Motor neuron (in vitro differentiated cells): ENCODE measurements around the gene WDFY3. TPM values are rescaled to one million over a fixed set of nuclear protein-coding genes. Genes with fewer than 3 reads are reported as not detected.

ENCODE experiments used
- ATAC-seq, 8 experiments: fragments of 200-7000 bp; cut with Tn5 transposase; replicated peaks in 6 of 8; 2 replicates each; pipeline ENCODE4 v1.8.0; 2021; ENCODE audit warnings: mild to moderate bottlenecking in 8 of 8, moderate library complexity in 8 of 8
- H3K27ac ChIP-seq, 2 donors: fragments of 250-450 bp; sonication (Bioruptor Pico); 2 replicates each; pipeline ENCODE4 v1.9.0; 2021; ENCODE audit warnings: antibody characterized with exemption in 2 of 2, mild to moderate bottlenecking in 2 of 2, moderate library complexity in 1 of 2
- H3K4me1 ChIP-seq, 2 donors: fragments of 250-450 bp; sonication (Bioruptor Pico); replicated peaks in 1 of 2; 2 replicates each; pipeline ENCODE4 v1.6.1; 2021; ENCODE audit warnings: antibody characterized with exemption in 2 of 2, mild to moderate bottlenecking in 2 of 2, moderate library complexity in 1 of 2
- H3K4me3 ChIP-seq, 5 donors: fragments of 250-450 bp; sonication (Bioruptor Pico); 2 replicates each; pipeline ENCODE4 v1.9.0; 2021; ENCODE audit warnings: antibody characterized with exemption in 5 of 5, mild to moderate bottlenecking in 5 of 5, moderate library complexity in 4 of 5
- WGBS, 10 experiments: fragments of 450-650 bp; shearing (Covaris generic); methylation state at CpG; one replicate each; pipeline ENCODE4 v1.0.0; 2022; 5-methylcytosine and 5-hydroxymethylcytosine counted together
- in situ Hi-C, 9 experiments: fragments of 400-800 bp; cut with MboI; loops; one replicate each; pipeline ENCODE4 v1.15.0; 2021; ENCODE audit warnings: low sequenced_read_pairs in 9 of 9, low pct_unique_long_range_greater_than_20kb in 2 of 9; ENCODE audit not compliant: unreplicated experiment in 9 of 9
- total RNA-seq, 8 experiments: library from RNA; unstranded; fragments of 300-600 nt; gene quantifications; 2 replicates each; pipeline versions ENCODE4 v1.2.3 to v1.2.4, GENCODE V29; 2022

WDFY3 gene, protein sequence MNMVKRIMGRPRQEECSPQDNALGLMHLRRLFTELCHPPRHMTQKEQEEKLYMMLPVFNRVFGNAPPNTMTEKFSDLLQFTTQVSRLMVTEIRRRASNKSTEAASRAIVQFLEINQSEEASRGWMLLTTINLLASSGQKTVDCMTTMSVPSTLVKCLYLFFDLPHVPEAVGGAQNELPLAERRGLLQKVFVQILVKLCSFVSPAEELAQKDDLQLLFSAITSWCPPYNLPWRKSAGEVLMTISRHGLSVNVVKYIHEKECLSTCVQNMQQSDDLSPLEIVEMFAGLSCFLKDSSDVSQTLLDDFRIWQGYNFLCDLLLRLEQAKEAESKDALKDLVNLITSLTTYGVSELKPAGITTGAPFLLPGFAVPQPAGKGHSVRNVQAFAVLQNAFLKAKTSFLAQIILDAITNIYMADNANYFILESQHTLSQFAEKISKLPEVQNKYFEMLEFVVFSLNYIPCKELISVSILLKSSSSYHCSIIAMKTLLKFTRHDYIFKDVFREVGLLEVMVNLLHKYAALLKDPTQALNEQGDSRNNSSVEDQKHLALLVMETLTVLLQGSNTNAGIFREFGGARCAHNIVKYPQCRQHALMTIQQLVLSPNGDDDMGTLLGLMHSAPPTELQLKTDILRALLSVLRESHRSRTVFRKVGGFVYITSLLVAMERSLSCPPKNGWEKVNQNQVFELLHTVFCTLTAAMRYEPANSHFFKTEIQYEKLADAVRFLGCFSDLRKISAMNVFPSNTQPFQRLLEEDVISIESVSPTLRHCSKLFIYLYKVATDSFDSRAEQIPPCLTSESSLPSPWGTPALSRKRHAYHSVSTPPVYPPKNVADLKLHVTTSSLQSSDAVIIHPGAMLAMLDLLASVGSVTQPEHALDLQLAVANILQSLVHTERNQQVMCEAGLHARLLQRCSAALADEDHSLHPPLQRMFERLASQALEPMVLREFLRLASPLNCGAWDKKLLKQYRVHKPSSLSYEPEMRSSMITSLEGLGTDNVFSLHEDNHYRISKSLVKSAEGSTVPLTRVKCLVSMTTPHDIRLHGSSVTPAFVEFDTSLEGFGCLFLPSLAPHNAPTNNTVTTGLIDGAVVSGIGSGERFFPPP (N-terminal part only)
- 100 to 1,000 TPM in 2 of 8 experiments, 10 to 100 TPM in 6; 41.2 to 155 (median 52.1) TPM for total RNA-seq

DNA sequence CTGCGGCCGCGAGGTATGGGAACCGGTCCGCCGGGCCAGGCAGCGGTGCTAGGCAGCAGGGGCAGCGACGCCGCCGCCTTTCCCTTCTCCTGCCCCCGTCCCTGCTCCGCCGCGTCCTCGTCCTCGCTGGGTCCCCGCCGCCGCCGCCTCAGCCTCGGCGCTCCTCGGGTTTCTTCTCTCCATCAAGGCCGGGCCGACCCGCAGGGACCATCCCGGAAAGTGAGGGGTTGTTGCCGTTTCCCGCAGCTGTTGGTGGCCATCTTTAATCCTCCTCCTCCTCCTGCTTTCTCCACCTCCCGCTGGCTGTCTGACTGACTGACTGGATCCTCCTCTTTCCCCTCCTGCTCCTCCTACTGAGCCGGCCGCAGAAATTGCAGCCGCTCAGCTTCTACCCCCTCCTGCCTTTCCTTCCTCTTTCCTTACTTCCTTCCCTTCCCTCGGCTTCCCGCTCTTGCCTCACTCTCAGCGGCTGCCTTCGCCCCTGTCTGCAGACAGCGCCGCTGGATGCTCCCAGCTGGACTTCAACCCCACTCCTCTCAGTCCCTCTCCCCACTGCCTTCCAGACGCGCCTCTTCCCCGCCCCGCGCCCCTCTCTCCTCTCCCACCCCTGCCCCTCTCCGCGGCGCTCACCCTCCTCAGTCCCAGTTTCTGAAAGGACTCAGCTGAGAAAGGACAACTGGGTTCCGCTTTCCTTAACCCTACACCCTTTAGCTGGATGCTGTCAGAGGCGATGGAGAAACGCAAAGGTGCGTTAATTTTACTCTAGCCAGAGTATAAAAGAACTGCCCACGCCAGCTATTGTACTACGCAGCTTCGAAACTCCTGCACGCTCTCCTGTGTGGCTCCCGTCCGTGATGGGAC, at the start of gene WDFY3:
Gene WDFY3 (minus strand): TSS at position 309 of the 861 bp plus-strand sequence. CDS start 106,099 bp downstream, outside the sequence.
- in situ Hi-C loops, result loop anchor here in 4 of 9 experiments (25.0 kb wide), 3 partner anchors 129 to 229 kb away; no protein-coding TSS in a partner anchor
- WGBS, 10 experiments, result 0 to 3% (median 0%) methylated on average over 2 to 10 of the region's 58 CpGs; no CpG with 5 or more reads in 2 of the 10 experiments

DNA sequence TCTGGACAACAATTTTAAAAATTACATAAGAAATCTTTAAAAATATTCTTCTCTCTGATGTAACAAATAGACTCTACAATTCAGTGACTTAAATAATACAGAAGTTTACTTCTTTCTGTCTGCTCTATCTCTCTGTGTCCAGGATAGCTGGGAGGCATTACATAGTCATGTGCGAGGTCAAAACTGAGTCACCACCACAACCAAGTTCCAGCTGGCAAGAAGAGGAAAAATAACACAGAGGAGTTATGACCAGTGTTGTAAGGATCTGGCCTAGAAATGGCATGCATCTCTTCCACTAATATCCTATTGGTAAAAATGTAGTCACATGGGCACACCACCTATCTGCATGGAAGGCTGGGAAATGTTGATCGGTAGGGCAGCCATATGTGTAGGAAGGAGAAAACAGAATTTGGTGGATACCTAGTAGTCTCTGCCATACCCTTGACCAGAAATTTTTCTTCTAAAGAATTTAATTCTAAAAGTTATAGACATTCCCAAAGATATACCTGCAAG, 39.4 kb upstream of the WDFY3 start:
- Histone ChIP-seq H3K27ac (no peak overlapping the region), H3K4me1 (no peaks in the 10 kb centered on the region), H3K4me3 (no peak overlapping the region)
- 43 to 100% (median 80%) methylated on average over 1 to 2 of the region's 2 CpGs; no CpG with 5 or more reads in 3 of the 10 experiments for WGBS, 10 experiments
- ATAC-seq, result peak in 2 of 8 experiments; percentile 87 to 94
- in situ Hi-C loops, result no loop called here

More for the DNA sequence above, at the start of gene WDFY3:
- H3K27ac ChIP-seq, result peak within 1 kb of the TSS; percentile 96
- ATAC-seq, result peak; percentile 69 to 89 (median 76)
- H3K4me3 ChIP-seq, result peak within 1 kb of the TSS; percentile 76 to 96 (median 86)
- peaks cover 8 to 37% of the 10 kb centered on the region in 2 donors for H3K4me1 ChIP-seq

DNA sequence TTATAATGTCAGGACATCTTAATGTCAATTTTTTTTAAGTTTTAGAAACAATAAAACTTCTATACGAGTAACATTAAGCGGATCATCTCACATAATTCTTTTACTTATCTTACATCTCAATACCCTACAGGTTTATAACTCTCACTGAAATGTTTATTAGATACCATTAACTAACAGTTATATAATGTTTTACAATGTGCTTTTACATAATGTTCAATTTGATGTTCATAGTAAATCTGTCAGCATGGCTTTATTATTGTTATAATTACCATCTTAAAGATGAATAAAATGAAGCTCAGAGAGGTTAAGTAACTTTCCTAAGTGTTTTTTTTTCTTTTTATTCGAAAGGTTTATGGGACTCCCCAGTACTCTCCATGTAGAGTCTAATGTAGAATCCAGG, 33.9 kb upstream of the WDFY3 start:
- ATAC-seq, result no peak
- no peak overlapping the region for H3K27ac ChIP-seq
- peaks cover 0 to 9% of the 10 kb centered on the region in 2 donors for H3K4me1 ChIP-seq
- 57 to 100% (median 89%) methylated on average over 2 to 3 of the region's 3 CpGs for WGBS, 10 experiments
- in situ Hi-C loops, result no loop called here
- no peak overlapping the region for H3K4me3 ChIP-seq

DNA sequence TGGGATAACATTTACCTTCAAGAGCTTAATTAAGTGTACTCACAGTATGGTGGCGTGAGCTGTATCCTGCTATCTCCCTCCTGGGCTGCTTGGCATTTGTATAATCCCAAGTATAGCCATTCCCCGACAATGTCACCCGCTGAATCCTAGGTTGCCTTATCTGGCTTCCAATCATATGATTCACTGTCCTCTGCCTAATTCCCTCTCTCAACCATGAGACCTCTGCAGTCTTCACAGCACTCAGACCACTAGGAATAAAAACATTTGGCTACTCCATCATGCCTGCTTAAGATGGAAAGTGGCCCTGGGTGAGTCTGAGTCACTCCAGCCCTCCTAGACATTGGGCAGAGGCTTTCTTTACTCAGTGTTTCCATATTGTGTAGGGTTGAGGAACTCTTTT, 28.9 kb upstream of the WDFY3 start:
- in situ Hi-C loops, result loop anchor here in 1 of 9 experiments (25.0 kb wide), 1 partner anchor 408 kb away; the partner anchor contains the start of gene CDS1
- no peak for ATAC-seq
- Histone ChIP-seq H3K4me3 (no peak overlapping the region), H3K4me1 (peaks cover 0 to 9% of the 10 kb centered on the region in 2 donors), H3K27ac (no peak overlapping the region)
- WGBS, 10 experiments, result 50 to 100% (median 94%) methylated on average over 1 to 3 of the region's 3 CpGs; no CpG with 5 or more reads in 3 of the 10 experiments

DNA sequence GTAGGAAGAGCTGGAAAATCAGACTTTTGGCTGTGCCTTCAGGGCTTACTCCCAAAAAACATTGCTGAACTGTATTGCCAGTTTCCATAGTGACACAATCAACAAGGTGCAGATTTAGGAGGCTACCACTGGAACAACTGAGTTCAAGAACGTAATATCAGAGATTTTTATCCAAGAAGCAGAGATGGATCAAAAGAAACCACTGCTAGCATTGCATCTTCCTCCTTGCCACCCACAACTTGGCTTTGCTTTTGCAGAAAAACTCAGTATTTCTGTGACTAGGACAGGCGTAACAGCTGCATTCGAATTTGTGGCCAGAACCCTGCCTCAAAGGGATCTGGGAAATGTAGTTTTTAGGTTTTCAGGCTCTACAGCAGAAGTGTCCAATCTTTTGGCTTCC, 27.8 kb upstream of the WDFY3 start:
- H3K4me1 ChIP-seq, result peaks cover 0 to 9% of the 10 kb centered on the region in 2 donors
- no peak overlapping the region for H3K27ac ChIP-seq
- 0 to 83% (median 62%) methylated on average over 1 to 3 of the region's 3 CpGs; no CpG with 5 or more reads in 1 of the 10 experiments for WGBS, 10 experiments
- in situ Hi-C loops, result loop anchor here in 1 of 9 experiments (25.0 kb wide), 1 partner anchor 407 kb away; the partner anchor contains the start of gene CDS1
- no peak overlapping the region for H3K4me3 ChIP-seq
- ATAC-seq, result peak in 2 of 8 experiments; percentile 32 to 54

DNA sequence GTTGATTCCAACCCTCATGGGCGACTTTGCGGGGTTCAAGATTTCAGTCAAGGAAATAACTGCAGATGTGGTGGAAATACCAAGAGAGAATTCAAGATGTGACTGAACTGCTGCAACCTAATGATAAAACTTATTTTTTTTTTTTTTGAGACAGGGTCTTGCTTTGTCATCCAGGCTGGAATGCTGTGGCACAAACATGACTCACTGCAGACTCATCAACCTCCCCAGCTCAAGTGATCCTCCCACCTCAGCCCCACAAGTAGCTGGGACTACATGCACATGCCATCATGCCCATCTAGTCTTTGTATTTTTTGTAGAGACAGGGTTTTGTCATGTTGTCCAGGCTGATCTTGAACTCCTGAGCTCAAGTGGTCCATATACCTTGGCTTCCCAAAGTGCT, 19.5 kb upstream of the WDFY3 start:
- in situ Hi-C loops, result loop anchor here in 1 of 9 experiments (25.0 kb wide), 1 partner anchor 399 kb away; the partner anchor contains the start of gene CDS1

DNA sequence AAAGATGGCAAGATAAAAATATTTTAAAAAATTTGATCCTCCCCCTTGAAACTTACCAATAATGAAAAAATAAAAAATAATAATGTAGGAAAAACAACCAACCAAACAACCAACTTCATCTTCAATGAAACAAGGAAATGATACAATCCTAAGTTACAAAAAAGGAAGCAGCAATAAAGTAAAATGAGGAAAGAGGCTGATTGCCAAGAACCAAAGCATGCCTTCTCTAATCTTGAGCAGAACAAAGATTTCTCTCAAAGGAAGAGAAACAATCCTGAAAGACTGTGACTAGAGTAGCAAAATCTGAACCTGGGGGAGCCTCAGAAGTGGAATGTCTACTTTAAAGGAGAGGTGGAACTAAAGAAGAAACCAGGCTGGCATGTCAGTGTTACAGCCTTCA, 10.9 kb upstream of the WDFY3 start:
- H3K4me1 ChIP-seq, result no peaks in the 10 kb centered on the region
- ATAC-seq, result no peak
- in situ Hi-C loops, result loop anchor here in 1 of 9 experiments (10.0 to 25.0 kb wide), 2 partner anchors 223 to 390 kb away; partner anchors contain the start of gene CDS1
- H3K27ac ChIP-seq, result no peak overlapping the region
- H3K4me3 ChIP-seq, result no peak overlapping the region

More for the DNA sequence above, 19.5 kb upstream of the WDFY3 start:
- no peak overlapping the region for H3K27ac ChIP-seq
- 70 to 100% (median 95%) methylated on average over 2 of the region's 2 CpGs; no CpG with 5 or more reads in 4 of the 10 experiments for WGBS, 10 experiments
- no peak overlapping the region for H3K4me3 ChIP-seq
- ATAC-seq, result no peak
- no peaks in the 10 kb centered on the region for H3K4me1 ChIP-seq

DNA sequence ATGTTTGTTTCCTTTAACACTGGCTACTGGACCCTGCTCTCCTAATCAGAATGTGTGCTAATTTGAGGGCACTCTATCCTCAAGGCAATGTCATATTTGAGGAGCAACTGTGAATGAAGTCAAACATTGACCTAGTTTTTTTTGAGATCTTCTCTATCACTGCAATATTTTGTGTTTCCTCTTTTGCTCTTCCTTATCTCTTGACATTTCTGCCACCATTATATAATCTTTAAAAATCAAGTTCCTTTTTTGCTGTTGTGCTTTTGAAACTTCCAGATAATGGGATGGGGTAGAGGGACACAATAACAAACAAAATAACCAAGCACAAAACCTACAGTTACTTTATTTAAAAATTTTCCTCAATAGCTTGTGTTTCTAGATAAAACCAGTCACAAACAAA, 7.4 kb upstream of the WDFY3 start:
- in situ Hi-C loops, result loop anchor here in 5 of 9 experiments (10.0 to 25.0 kb wide), 4 partner anchors 137 to 237 kb away; no protein-coding TSS in a partner anchor

DNA sequence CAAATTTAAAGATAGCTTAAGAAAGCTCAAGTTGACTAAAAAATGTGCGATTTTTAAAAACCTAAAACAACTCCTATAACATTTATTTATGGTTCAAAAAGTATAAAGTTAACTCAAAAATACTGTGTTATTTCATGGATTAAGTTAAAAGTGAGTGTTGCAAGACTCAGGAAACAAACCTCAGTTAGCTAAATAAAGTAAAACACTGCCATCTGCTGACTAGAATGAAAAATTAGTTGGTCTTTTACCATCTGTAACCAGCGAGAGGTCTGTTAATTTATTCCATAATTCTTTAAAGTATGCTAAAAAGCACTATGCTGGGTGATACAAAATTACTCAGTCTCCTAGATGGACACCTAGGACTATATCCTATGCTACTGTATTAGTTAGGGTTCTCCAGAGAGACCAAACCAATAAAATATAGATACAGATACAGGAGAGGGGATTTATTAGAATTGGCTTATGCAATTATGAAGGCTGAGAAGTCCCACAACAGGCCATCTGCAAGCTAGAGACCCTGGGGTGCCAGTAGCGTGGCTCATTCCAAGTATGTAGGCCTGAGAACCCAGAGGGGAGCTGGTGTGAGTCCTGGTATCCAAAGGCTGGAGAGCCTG, 4.9 kb upstream of the WDFY3 start:
- in situ Hi-C loops, result loop anchor here in 5 of 9 experiments (10.0 to 25.0 kb wide), 4 partner anchors 134 to 234 kb away; no protein-coding TSS in a partner anchor

More for the DNA sequence above, 7.4 kb upstream of the WDFY3 start:
- peaks cover 3 to 10% of the 10 kb centered on the region in 2 donors for H3K4me1 ChIP-seq
- no peak overlapping the region for H3K27ac ChIP-seq
- ATAC-seq, result no peak
- H3K4me3 ChIP-seq, result no peak overlapping the region

DNA sequence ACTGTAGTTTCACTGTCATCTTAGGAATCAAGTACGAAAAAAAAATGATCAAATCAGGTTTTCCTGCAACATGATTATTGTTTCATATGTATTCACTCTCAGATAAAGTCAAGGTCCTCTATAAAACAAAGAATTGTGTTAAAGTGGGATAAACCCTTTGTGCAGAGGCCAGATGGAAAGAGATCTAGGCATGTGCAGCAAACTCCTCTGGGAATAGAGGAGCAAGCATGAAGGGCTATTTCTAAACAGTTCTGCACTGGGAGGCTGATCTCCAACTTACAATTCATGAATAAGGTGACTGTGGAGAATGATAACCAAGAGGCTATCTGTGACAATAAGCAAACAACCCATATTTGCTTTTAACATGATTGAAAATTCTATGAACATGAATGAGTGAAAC, 2.4 kb upstream of the WDFY3 start:
- Histone ChIP-seq H3K27ac (no peak overlapping the region), H3K4me1 (peaks cover 8 to 30% of the 10 kb centered on the region in 2 donors), H3K4me3 (peak overlapping the region in 2 of 5 donors; percentile 0 to 8)
- no peak for ATAC-seq
- in situ Hi-C loops, result loop anchor here in 4 of 9 experiments (25.0 kb wide), 3 partner anchors 132 to 232 kb away; no protein-coding TSS in a partner anchor
- WGBS, 10 experiments, result 33 to 100% (median 71%) methylated on average over 1 of the region's 1 CpG; no CpG with 5 or more reads in 1 of the 10 experiments

More for the DNA sequence above, 4.9 kb upstream of the WDFY3 start:
- H3K4me3 ChIP-seq, result no peak overlapping the region
- peak in 3 of 8 experiments; percentile 5 to 9 (median 5) for ATAC-seq
- no peak overlapping the region for H3K27ac ChIP-seq
- WGBS, 10 experiments, result 0 to 60% (median 0%) methylated on average over 1 to 3 of the region's 3 CpGs
- peaks cover 5 to 22% of the 10 kb centered on the region in 2 donors for H3K4me1 ChIP-seq

DNA sequence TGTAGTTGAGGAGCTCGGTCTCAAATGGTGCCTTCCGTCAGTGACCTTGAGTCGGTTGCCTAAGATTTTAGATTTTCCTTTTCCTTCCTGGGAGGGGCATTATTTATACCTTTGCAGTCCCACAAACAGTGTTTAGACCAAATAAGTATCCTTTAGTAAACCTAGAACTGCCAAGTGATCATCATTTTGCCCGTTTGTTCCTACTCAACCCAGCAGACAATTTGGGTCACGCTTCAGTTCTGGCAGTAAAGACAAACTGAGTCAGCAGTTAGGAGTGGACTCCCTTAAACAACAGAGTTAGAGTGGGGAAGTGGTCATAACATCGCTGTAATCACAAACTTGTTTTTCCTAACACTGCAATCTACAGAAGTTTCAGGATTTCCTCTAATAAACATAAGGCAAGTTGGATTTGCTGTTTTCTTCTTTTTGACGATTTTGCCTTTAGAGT, 777 bp upstream of the WDFY3 start:
- Histone ChIP-seq H3K27ac (peak overlapping the region; percentile 96), H3K4me1 (peaks cover 8 to 31% of the 10 kb centered on the region in 2 donors), H3K4me3 (peak overlapping the region; percentile 76 to 96 (median 86))
- no peak for ATAC-seq
- in situ Hi-C loops, result loop anchor here in 4 of 9 experiments (25.0 kb wide), 3 partner anchors 130 to 230 kb away; no protein-coding TSS in a partner anchor
- WGBS, 10 experiments, result 0 to 11% (median 0%) methylated on average over 2 to 6 of the region's 7 CpGs; no CpG with 5 or more reads in 1 of the 10 experiments
